Coronary artery (tissue), 2 donors: ENCODE results near the gene KLK15.

ENCODE experiments used
- DNase-seq: peaks from one replicate; pipeline ENCODE4 v3.0.0-alpha.2; 2017; ENCODE audit warnings: low spot score
- H3K27ac ChIP-seq, 2 donors: fragments of 200-600 bp; sonication (generic); one replicate each; pipeline ENCODE4 v1.5.1; 2016 to 2019
- H3K4me3 ChIP-seq: fragments of 200-600 bp; sonication (generic); 2 replicates; pipeline ENCODE4 v1.5.1; 2016; ENCODE audit warnings: mild to moderate bottlenecking, moderate library complexity
- CTCF ChIP-seq: fragments of 200-600 bp; sonication (generic); IDR thresholded peaks from one replicate; pipeline ENCODE4 v1.5.1; 2019; ENCODE audit warnings: antibody characterized with exemption

The KLK15 gene

GRCh38 chr19:50837300-50837699 lies 3.9 kb upstream of the KLK15 start:
- no peak for DNase-seq
- no peak for TF ChIP-seq CTCF
- no peak overlapping the region for H3K4me3 ChIP-seq
- H3K27ac ChIP-seq = no peak overlapping the region

GRCh38 chr19:50836543-50837195 lies 3.3 kb upstream of the KLK15 start:
- DNase-seq = no peak
- no peak overlapping the region for H3K4me3 ChIP-seq
- no peak for TF ChIP-seq CTCF
- H3K27ac ChIP-seq = no peak overlapping the region

GRCh38 chr19:50835785-50836542 lies 2.6 kb upstream of the KLK15 start:
- DNase-seq = no peak
- Histone ChIP-seq H3K4me3 (peak overlapping the region; percentile 75), H3K27ac (no peak overlapping the region)
- no peak for TF ChIP-seq CTCF

GRCh38 chr19:50835103-50835784 lies 1.9 kb upstream of the KLK15 start:
- TF ChIP-seq CTCF = no peak
- peak overlapping the region; percentile 75 for H3K4me3 ChIP-seq
- no peak overlapping the region for H3K27ac ChIP-seq
- DNase-seq = no peak

GRCh38 chr19:50833802-50834167 lies 411 bp upstream of the KLK15 start:
- no peak overlapping the region for H3K4me3 ChIP-seq
- no peak overlapping the region for H3K27ac ChIP-seq
- TF ChIP-seq CTCF = no peak
- DNase-seq = no peak

GRCh38 chr19:50832666-50833065 lies 708 bp downstream of the KLK15 start:
- no peak for DNase-seq
- Histone ChIP-seq H3K27ac (no peak overlapping the region), H3K4me3 (no peak overlapping the region)
- TF ChIP-seq CTCF = no peak
